ENCODE results near the gene KLK12.

The KLK12 gene

GRCh38 chr19:51078731-51079130, 43.9 kb upstream of the KLK12 start:
- TF ChIP-seq, protein P1, sequence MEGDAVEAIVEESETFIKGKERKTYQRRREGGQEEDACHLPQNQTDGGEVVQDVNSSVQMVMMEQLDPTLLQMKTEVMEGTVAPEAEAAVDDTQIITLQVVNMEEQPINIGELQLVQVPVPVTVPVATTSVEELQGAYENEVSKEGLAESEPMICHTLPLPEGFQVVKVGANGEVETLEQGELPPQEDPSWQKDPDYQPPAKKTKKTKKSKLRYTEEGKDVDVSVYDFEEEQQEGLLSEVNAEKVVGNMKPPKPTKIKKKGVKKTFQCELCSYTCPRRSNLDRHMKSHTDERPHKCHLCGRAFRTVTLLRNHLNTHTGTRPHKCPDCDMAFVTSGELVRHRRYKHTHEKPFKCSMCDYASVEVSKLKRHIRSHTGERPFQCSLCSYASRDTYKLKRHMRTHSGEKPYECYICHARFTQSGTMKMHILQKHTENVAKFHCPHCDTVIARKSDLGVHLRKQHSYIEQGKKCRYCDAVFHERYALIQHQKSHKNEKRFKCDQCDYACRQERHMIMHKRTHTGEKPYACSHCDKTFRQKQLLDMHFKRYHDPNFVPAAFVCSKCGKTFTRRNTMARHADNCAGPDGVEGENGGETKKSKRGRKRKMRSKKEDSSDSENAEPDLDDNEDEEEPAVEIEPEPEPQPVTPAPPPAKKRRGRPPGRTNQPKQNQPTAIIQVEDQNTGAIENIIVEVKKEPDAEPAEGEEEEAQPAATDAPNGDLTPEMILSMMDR (conservative IDR thresholded peaks at IDR 0.05; ENCODE audit: low read depth, low read length): no peak
- DNase-seq (ENCODE audit: low read depth): no peak

DNA sequence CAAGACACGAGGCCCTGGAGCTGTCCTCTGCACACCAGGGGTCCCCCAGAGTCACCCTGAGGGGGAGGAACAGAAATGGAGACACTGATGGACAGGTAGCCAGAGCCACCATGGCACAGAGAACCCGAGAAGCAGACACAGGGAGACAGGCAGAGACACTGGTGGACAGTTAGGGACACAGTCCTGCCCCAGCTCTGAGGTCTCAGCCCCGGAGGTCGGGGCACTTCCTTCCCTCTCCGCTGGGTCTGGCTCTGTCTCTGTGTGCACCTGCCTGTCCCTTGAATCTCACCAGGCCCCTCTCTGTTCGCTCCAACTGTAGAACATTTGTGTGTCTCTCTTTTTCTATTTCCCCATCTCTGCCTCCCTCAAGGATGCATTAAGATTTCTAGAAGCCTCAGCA, 43.3 kb upstream of the KLK12 start:
- TF ChIP-seq, protein P1 (conservative IDR thresholded peaks at IDR 0.05; ENCODE audit: low read depth, low read length): no peak
- no peak overlapping the region for H3K4me3 ChIP-seq (ENCODE audit: low read depth, low read length)
- no peak for DNase-seq (ENCODE audit: low read depth)

More at GRCh38 chr19:51078731-51079130, 43.9 kb upstream of the KLK12 start:
- H3K4me3 ChIP-seq (ENCODE audit: low read depth, low read length): no peak overlapping the region

DNA sequence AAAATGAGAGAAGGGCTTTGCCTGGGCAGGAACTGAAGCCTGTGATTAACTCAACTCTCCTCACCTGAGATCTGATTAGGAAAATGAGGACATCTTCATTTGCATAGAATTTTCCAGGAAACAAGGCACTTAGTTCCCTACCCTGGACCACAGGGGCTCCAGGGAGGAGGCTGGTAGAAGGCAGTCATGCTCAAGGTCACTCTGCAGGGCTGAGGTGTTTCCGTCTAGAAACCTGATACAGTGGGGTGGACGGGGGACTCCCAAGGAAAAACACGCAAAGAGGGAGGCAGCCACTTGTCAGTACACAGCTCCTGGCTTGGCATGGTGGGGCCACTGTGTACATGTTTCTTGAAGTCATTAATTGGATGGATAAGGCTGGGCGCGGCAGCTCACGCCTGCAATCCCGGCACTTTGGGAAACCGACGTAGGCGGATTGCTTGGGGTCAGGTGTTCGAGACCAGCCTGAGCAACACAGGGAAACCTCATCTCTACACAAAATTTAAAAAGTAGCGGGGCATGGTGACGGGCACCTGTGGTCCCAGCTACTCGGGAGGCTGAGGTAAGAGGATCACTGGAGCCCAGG, 41.9 kb upstream of the KLK12 start:
- TF ChIP-seq, protein P1 (conservative IDR thresholded peaks at IDR 0.05; ENCODE audit: low read depth, low read length): no peak
- no peak for DNase-seq (ENCODE audit: low read depth)
- no peak overlapping the region for H3K4me3 ChIP-seq (ENCODE audit: low read depth, low read length)

DNA sequence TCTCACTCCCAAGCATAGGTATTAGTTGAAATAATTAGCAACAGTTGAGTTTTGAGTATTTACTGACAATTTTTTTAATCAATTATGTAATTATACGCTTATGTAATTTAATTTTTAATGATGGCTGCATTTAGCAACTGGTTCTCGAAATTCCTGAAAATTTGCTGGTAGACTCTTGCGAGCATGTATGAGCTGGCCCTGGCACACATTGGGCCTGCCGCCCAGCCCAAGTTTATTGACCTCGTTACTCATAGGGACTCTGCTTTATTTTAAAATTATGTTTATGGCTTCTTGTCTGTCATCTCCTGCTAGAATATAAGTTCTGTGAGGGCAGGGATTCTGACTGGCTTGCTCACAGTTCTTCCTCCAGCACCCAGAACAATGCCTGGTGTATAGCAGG, 41.2 kb upstream of the KLK12 start:
- TF ChIP-seq, protein P1 (conservative IDR thresholded peaks at IDR 0.05; ENCODE audit: low read depth, low read length): no peak
- no peak overlapping the region for H3K4me3 ChIP-seq (ENCODE audit: low read depth, low read length)
- no peak for DNase-seq (ENCODE audit: low read depth)

- DNase-seq (ENCODE audit: low read depth): no peak
- TF ChIP-seq, protein P1 (conservative IDR thresholded peaks at IDR 0.05; ENCODE audit: low read depth, low read length): no peak
- H3K4me3 ChIP-seq (ENCODE audit: low read depth, low read length): no peak overlapping the region
Measured at GRCh38 chr19:51071095-51071405, 36.2 kb upstream of the KLK12 start.

- TF ChIP-seq, protein P1 (conservative IDR thresholded peaks at IDR 0.05; ENCODE audit: low read depth, low read length): no peak
- no peak for DNase-seq (ENCODE audit: low read depth)
- no peak overlapping the region for H3K4me3 ChIP-seq (ENCODE audit: low read depth, low read length)
Measured at GRCh38 chr19:51070334-51071094, 35.7 kb upstream of the KLK12 start.

Measured in choroid plexus epithelial cell (primary cell).